DND-41 (cell line): Measurements from ENCODE around the gene BORCS8.

Experiments used
- CTCF ChIP-seq: IDR thresholded peaks from 2 replicates; pipeline ENCODE4 v1.5.1; 2012; ENCODE audit warnings: borderline replicate concordance, low read length, moderate library complexity, mild to moderate bottlenecking; ENCODE audit not compliant: poor library complexity, severe bottlenecking; ENCODE audit errors: extremely low read depth
- EZH2 ChIP-seq: IDR thresholded peaks from 3 replicates; pipeline ENCODE4 v1.6.1; 2012; ENCODE audit warnings: borderline replicate concordance, low read depth, mild to moderate bottlenecking, moderate library complexity, low read length, inconsistent platforms; ENCODE audit not compliant: severe bottlenecking

- no peak for TF ChIP-seq CTCF
- no peak for TF ChIP-seq EZH2
These were observed 15.0 kb upstream of the BORCS8 start for GRCh38 chr19:19206938-19207337.
